Panc1 (cell line): ENCODE results near the gene TERF2IP. TPM values are rescaled to one million over a fixed set of nuclear protein-coding genes. Genes with fewer than 3 reads are reported as not detected.

ENCODE experiments used
- ATAC-seq: fragments of 200-7000 bp; cut with Tn5 transposase; 2 replicates; pipeline ENCODE4 v1.9.1; 2020; ENCODE audit warnings: mild to moderate bottlenecking, moderate library complexity
- BruUV-seq: library from RNA; stranded (reverse); fragments of 400-500 nt; replicated peaks from 2 replicates; lab custom pipeline; 2021; lab: Mats Ljungman, UMichigan
- CTCF ChIA-PET: fragments of 300-600 bp; sonication (Branson Sonifier 250); formaldehyde crosslinking; loops from one replicate; lab custom pipeline; 2022; ENCODE audit warnings: antibody characterized with exemption; lab: Charles Lee
- POLR2A ChIA-PET: fragments of 300-600 bp; sonication (Branson Sonifier 250); formaldehyde crosslinking; loops from one replicate; lab custom pipeline; 2022; ENCODE audit warnings: antibody characterized with exemption; lab: Charles Lee
- DNase-seq: peaks from one replicate; pipeline ENCODE4 v3.0.0-alpha.2; 2010; ENCODE audit warnings: low read depth, low spot score
- H3K27ac ChIP-seq: 2 replicates; pipeline ENCODE4 v1.5.1; 2011; ENCODE audit warnings: mild to moderate bottlenecking, low read length, inconsistent platforms
- H3K27me3 ChIP-seq: fragments of 200-500 bp; sonication (Bioruptor generic); 2 replicates; pipeline ENCODE4 v1.6.0; 2014; ENCODE audit warnings: low read length, inconsistent platforms; ENCODE audit not compliant: control insufficient read depth, insufficient read depth
- H3K36me3 ChIP-seq: fragments of 200-500 bp; sonication (Bioruptor generic); 2 replicates; pipeline ENCODE4 v1.5.1; 2014; ENCODE audit warnings: inconsistent platforms, mild to moderate bottlenecking, low read length, moderate library complexity; ENCODE audit not compliant: control insufficient read depth, insufficient read depth
- H3K4me1 ChIP-seq: 2 replicates; pipeline ENCODE4 v1.5.1; 2011; ENCODE audit warnings: inconsistent platforms, mild to moderate bottlenecking, low read length, moderate library complexity; ENCODE audit not compliant: control insufficient read depth, insufficient read depth
- H3K4me3 ChIP-seq, 2 experiments: 2 replicates each; pipeline ENCODE4 v1.5.1; 2011 to 2012; ENCODE audit warnings: low read depth in 2 of 2, low read length in 2 of 2, mild to moderate bottlenecking in 2 of 2, inconsistent platforms in 1 of 2, moderate library complexity in 1 of 2
- H3K9me3 ChIP-seq: fragments of 200-500 bp; sonication (Bioruptor generic); 2 replicates; pipeline ENCODE4 v1.5.1; 2014; ENCODE audit warnings: low read depth, mild to moderate bottlenecking, inconsistent platforms, low read length, moderate library complexity; ENCODE audit not compliant: control insufficient read depth, insufficient read depth
- POLR2AphosphoS5 ChIP-seq: IDR thresholded peaks from 2 replicates; pipeline ENCODE4 v1.6.1; 2012; ENCODE audit warnings: mild to moderate bottlenecking, low read depth, low read length, moderate library complexity
- SIN3A ChIP-seq: IDR thresholded peaks from 2 replicates; pipeline ENCODE4 v1.6.1; 2012; ENCODE audit warnings: low read depth, mild to moderate bottlenecking, low read length, moderate library complexity, borderline replicate concordance; ENCODE audit not compliant: insufficient read depth
- TCF7L2 ChIP-seq: IDR thresholded peaks from 2 replicates; pipeline ENCODE4 v1.6.1; 2011; ENCODE audit warnings: mild to moderate bottlenecking, low read depth, low read length, inconsistent platforms
- in situ Hi-C: cut with HindIII; loops from 2 replicates; pipeline ENCODE4 v1.10.0; 2016; ENCODE audit warnings: low sequenced_read_pairs, low pct_unique_long_range_greater_than_20kb
- intact Hi-C: fragments of 100-400 bp; cut with micrococcal nuclease; formaldehyde crosslinking; loops from one replicate; pipeline ENCODE4 v1.10.0; 2022; ENCODE audit not compliant: unreplicated experiment
- total RNA-seq: library from RNA; stranded (reverse); gene quantifications from one replicate; pipeline ENCODE4 v1.2.1, GENCODE V29; 2021; ENCODE audit not compliant: unreplicated experiment
- TF ChIP-seq, protein P1 (sequence below): fragments of 450-650 bp; IDR thresholded peaks from 2 replicates; pipeline ENCODE4 v1.5.1; 2017; ENCODE audit warnings: mild to moderate bottlenecking
- TF ChIP-seq, protein P2 (sequence below), 2 experiments: IDR thresholded peaks; 2 replicates each; pipeline ENCODE4 v1.6.1; 2011 to 2012; ENCODE audit warnings: low read depth in 2 of 2, control low read depth in 1 of 2, low read length in 1 of 2, mild to moderate bottlenecking in 1 of 2, moderate library complexity in 1 of 2; ENCODE audit not compliant: insufficient read depth in 1 of 2

TERF2IP gene
- total RNA-seq, 1 experiment from 2014 or later = 23.3 TPM

DNA sequence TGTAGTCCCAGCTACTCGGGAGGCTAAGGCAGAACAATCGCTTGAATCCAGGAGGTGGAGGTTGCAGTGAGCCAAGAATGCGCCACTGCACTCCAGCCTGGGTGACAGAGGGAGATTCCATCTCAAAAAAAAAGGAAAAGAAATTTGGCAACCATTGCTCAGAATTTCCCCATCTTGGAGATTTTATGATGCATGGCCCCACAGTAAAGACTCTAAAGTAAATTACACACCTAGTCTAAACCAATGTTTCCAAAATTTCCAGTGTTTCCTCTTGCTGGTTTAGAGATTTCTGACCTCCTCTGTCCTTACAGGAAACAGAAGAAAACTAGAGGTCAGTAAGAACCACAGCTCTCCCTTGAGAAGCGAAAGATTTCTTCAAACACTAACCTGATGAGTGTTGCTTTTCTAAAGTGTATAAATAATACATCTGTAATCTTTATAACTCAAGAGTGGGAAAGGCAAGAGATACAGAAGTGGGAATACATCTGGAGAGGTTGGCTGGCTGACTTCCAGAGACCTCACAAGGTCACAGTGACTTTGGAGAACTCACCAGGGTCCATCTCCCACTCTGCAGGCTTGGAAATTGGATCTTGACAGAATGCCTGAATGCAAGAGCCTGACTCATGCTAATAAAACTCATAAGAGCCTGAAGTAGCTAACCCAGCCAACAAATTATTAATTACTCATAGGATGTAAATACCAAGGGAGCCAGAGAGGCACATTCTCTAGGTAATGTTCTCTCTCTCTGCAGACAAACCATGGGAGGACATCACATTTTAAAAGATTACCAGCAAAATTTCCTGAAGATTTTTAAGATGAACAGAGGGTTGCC, 33.3 kb upstream of the TERF2IP start:
- Histone ChIP-seq H3K9me3 (no peaks in the 10 kb centered on the region), H3K27ac (no peak overlapping the region), H3K4me1 (no peaks in the 10 kb centered on the region), H3K4me3 (no peak overlapping the region), H3K36me3 (peaks cover 6% of the 10 kb centered on the region; the same call in 1 of the 2 replicates), H3K27me3 (no peaks in the 10 kb centered on the region)
- intact Hi-C loops = no loop called here
- in situ Hi-C loops = no loop called here
- BruUV-seq = no TSS peak
- TF ChIP-seq POLR2AphosphoS5 = no peak
- TF ChIP-seq, protein P1, sequence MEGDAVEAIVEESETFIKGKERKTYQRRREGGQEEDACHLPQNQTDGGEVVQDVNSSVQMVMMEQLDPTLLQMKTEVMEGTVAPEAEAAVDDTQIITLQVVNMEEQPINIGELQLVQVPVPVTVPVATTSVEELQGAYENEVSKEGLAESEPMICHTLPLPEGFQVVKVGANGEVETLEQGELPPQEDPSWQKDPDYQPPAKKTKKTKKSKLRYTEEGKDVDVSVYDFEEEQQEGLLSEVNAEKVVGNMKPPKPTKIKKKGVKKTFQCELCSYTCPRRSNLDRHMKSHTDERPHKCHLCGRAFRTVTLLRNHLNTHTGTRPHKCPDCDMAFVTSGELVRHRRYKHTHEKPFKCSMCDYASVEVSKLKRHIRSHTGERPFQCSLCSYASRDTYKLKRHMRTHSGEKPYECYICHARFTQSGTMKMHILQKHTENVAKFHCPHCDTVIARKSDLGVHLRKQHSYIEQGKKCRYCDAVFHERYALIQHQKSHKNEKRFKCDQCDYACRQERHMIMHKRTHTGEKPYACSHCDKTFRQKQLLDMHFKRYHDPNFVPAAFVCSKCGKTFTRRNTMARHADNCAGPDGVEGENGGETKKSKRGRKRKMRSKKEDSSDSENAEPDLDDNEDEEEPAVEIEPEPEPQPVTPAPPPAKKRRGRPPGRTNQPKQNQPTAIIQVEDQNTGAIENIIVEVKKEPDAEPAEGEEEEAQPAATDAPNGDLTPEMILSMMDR = no peak
- no peak for TF ChIP-seq TCF7L2
- TF ChIP-seq, protein P2, sequence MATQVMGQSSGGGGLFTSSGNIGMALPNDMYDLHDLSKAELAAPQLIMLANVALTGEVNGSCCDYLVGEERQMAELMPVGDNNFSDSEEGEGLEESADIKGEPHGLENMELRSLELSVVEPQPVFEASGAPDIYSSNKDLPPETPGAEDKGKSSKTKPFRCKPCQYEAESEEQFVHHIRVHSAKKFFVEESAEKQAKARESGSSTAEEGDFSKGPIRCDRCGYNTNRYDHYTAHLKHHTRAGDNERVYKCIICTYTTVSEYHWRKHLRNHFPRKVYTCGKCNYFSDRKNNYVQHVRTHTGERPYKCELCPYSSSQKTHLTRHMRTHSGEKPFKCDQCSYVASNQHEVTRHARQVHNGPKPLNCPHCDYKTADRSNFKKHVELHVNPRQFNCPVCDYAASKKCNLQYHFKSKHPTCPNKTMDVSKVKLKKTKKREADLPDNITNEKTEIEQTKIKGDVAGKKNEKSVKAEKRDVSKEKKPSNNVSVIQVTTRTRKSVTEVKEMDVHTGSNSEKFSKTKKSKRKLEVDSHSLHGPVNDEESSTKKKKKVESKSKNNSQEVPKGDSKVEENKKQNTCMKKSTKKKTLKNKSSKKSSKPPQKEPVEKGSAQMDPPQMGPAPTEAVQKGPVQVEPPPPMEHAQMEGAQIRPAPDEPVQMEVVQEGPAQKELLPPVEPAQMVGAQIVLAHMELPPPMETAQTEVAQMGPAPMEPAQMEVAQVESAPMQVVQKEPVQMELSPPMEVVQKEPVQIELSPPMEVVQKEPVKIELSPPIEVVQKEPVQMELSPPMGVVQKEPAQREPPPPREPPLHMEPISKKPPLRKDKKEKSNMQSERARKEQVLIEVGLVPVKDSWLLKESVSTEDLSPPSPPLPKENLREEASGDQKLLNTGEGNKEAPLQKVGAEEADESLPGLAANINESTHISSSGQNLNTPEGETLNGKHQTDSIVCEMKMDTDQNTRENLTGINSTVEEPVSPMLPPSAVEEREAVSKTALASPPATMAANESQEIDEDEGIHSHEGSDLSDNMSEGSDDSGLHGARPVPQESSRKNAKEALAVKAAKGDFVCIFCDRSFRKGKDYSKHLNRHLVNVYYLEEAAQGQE (IDR thresholded peaks at IDR 0.05; ENCODE audit: insufficient read depth in 1 of 2, low read depth in 2 of 2, low read length in 1 of 2) = no peak
- no peak for TF ChIP-seq SIN3A
- ChIA-PET CTCF (no interaction called here), POLR2A (no interaction called here)
- ATAC-seq (no peak), DNase-seq (no peak)

DNA sequence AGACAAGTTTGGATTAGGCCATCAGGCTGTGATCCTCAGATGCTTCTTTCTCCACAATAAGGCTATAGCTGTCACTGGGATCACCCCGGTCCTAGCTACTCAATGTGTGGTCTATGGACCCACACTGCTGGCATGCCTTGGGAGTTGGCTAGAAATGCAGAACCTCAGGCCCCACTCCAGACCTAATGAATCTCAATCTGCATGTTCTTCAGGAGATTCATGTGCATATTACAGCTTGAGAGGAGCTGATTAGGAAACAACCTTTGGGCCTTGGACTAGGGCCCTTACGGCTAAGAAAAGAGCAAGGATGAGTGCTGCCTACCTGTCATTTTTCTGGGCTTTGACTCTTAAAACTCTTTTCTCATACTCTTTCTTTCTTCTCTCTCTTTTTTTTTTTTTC, 32.0 kb upstream of the TERF2IP start:
- H3K4me3 ChIP-seq = no peak overlapping the region
- no peaks in the 10 kb centered on the region for H3K4me1 ChIP-seq
- peaks cover 6% of the 10 kb centered on the region; the same call in 1 of the 2 replicates for H3K36me3 ChIP-seq
- TF ChIP-seq TCF7L2 (no peak), POLR2AphosphoS5 (no peak), SIN3A (no peak)
- TF ChIP-seq, protein P2 (IDR thresholded peaks at IDR 0.05; ENCODE audit: insufficient read depth in 1 of 2, low read depth in 2 of 2, low read length in 1 of 2) = no peak
- TF ChIP-seq, protein P1 = no peak
- DNase-seq (no peak), ATAC-seq (no peak)
- ChIA-PET POLR2A (no interaction called here), CTCF (no interaction called here)
- in situ Hi-C loops (no loop called here), intact Hi-C loops (no loop called here)
- H3K27ac ChIP-seq = no peak overlapping the region
- H3K27me3 ChIP-seq = no peaks in the 10 kb centered on the region
- no peaks in the 10 kb centered on the region for H3K9me3 ChIP-seq
- no TSS peak for BruUV-seq
